Measurements from ENCODE around the gene RBFOX2.

DNA sequence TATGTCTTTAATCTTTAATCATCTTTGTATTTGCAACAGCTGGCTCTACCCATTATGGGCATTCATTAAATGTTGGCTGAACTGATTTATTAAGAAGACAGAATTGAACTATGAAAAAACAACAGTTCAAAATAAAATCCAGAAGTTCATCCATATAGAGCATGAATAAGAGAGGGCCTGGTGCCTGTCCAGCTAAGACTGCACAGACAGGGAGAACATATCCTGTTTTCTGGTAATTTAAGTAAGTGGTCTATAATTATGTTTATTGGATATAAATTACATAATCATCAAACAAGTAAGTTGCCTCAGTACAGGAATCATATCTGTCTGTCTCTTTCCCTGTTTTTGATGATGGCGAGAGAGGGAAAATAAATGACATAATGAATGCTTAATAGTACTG lies 137.2 kb downstream of the RBFOX2 start:
- TF ChIP-seq POLR2A (IDR thresholded peaks at IDR 0.05): no peak
- TF ChIP-seq, protein P1, sequence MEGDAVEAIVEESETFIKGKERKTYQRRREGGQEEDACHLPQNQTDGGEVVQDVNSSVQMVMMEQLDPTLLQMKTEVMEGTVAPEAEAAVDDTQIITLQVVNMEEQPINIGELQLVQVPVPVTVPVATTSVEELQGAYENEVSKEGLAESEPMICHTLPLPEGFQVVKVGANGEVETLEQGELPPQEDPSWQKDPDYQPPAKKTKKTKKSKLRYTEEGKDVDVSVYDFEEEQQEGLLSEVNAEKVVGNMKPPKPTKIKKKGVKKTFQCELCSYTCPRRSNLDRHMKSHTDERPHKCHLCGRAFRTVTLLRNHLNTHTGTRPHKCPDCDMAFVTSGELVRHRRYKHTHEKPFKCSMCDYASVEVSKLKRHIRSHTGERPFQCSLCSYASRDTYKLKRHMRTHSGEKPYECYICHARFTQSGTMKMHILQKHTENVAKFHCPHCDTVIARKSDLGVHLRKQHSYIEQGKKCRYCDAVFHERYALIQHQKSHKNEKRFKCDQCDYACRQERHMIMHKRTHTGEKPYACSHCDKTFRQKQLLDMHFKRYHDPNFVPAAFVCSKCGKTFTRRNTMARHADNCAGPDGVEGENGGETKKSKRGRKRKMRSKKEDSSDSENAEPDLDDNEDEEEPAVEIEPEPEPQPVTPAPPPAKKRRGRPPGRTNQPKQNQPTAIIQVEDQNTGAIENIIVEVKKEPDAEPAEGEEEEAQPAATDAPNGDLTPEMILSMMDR (IDR thresholded peaks at IDR 0.05): no peak

Data from Peyer's patch (tissue), 4 donors.